Activated naive CD8-positive, alpha-beta T cell (primary cell): ENCODE results near the gene AGRN.
"Not testable (repeated sequence)": the region's sequence is repeated elsewhere in the genome, so short reads cannot be mapped to it uniquely, and the experiment has no call there.

Experiments
- H3K27ac Mint-ChIP-seq: one replicate; pipeline ENCODE4 v1.8.0; 2021; ENCODE audit warnings: mixed read lengths
- H3K27me3 Mint-ChIP-seq: one replicate; pipeline ENCODE4 v1.8.0; 2021; ENCODE audit warnings: mixed read lengths
- H3K36me3 Mint-ChIP-seq: one replicate; pipeline ENCODE4 v1.8.0; 2021; ENCODE audit warnings: mixed read lengths
- H3K4me1 Mint-ChIP-seq: one replicate; pipeline ENCODE4 v1.8.0; 2021; ENCODE audit warnings: low read depth, mixed read lengths
- H3K4me3 Mint-ChIP-seq: one replicate; pipeline ENCODE4 v1.8.0; 2021; ENCODE audit warnings: mild to moderate bottlenecking, mixed read lengths
- H3K9me3 Mint-ChIP-seq: one replicate; pipeline ENCODE4 v1.8.0; 2021; ENCODE audit warnings: low read depth, mixed read lengths

Gene AGRN

GRCh38 chr1:1093610-1093943, 73.7 kb downstream of the AGRN start:
- peaks cover 2% of the 10 kb centered on the region for H3K36me3 Mint-ChIP-seq
- H3K9me3 Mint-ChIP-seq: no peaks in the 10 kb centered on the region
- H3K4me3 Mint-ChIP-seq: no peak overlapping the region
- H3K27me3 Mint-ChIP-seq: no peaks in the 10 kb centered on the region
- no peaks in the 10 kb centered on the region for H3K4me1 Mint-ChIP-seq
- no peak overlapping the region for H3K27ac Mint-ChIP-seq

DNA sequence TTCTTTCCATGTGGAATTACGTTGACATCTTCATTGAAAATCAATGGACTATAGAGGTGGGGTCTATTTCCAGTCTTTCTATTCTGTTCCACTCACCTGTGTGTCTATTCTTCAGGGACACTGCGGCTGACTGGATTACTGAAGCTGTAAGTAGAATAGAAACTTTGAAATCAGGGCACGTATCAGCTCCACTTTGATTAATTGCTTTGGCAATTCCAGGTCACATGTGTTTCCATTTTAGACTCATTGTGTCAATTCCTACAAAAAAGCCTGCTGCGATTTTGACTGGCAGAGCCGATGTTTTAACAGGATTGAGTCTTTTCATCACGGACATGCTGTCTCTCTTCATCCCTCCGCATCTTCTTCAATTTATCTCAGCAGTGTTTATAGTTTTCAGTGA, 75.1 kb downstream of the AGRN start:
- Mint-ChIP-seq H3K9me3 (peaks cover 10% of the 10 kb centered on the region), H3K27ac (no peak overlapping the region), H3K27me3 (peaks cover 2% of the 10 kb centered on the region), H3K4me1 (peaks cover 10% of the 10 kb centered on the region), H3K4me3 (no peak overlapping the region), H3K36me3 (peaks cover 5% of the 10 kb centered on the region)

- H3K27ac Mint-ChIP-seq: not testable (repeated sequence)
Observed at GRCh38 chr1:1096136-1096535, 76.2 kb downstream of the AGRN start.

DNA sequence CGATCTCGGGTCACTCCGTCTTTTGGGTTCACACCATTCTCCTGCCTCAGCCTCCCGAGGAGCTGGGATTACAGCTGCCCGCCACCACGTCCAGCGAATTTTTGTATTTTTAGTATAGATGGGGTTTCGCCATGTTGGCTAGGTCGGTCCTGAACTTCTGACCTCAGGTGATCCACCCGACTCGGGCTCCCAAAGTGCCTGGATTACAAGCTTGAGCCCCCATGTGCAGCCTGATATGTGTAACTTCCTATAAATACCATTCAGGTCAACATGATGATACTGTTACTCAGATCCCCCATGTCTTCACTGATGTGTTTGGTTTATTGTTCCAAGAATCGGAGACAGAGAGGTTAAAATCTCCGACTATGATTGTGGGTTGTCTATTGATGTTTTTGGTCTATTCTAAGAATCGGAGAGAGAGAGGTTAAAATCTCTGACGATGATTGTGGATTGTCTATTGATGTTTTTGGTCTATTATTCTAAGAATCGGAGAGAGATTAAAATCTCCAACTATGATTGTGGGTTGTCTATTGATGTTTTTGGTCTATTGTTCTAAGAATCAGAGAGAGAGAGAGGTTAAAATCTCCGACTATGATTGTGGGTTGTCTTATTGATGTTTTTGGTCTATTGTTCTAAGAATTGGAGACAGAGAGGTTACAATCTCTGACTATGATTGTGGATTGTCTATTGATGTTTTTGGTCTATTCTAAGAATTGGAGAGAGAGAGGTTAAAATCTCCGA, 78.9 kb downstream of the AGRN start:
- H3K36me3 Mint-ChIP-seq: peaks cover 13% of the 10 kb centered on the region
- H3K27ac Mint-ChIP-seq: peak overlapping the region; percentile 10
- H3K9me3 Mint-ChIP-seq: peaks cover 15% of the 10 kb centered on the region
- H3K4me3 Mint-ChIP-seq: peak overlapping the region; percentile 31
- peaks cover 23% of the 10 kb centered on the region for H3K4me1 Mint-ChIP-seq
- H3K27me3 Mint-ChIP-seq: peaks cover 2% of the 10 kb centered on the region

More at GRCh38 chr1:1096136-1096535, 76.2 kb downstream of the AGRN start:
- not testable (repeated sequence) for H3K36me3 Mint-ChIP-seq, H3K4me3 Mint-ChIP-seq, H3K27me3 Mint-ChIP-seq, H3K4me1 Mint-ChIP-seq
- H3K9me3 Mint-ChIP-seq: peaks cover 15% of the 10 kb centered on the region

- Mint-ChIP-seq H3K27me3 (peaks cover 2% of the 10 kb centered on the region), H3K4me1 (peaks cover 31% of the 10 kb centered on the region), H3K4me3 (peak overlapping the region; percentile 31), H3K27ac (peak overlapping the region; percentile 10), H3K9me3 (peaks cover 15% of the 10 kb centered on the region), H3K36me3 (peaks cover 13% of the 10 kb centered on the region)
Observed at GRCh38 chr1:1099506-1100183, 79.7 kb downstream of the AGRN start.

GRCh38 chr1:1100296-1100695, 80.4 kb downstream of the AGRN start:
- peaks cover 36% of the 10 kb centered on the region for H3K4me1 Mint-ChIP-seq
- H3K36me3 Mint-ChIP-seq: peaks cover 13% of the 10 kb centered on the region
- no peak overlapping the region for H3K27ac Mint-ChIP-seq
- H3K27me3 Mint-ChIP-seq: peaks cover 2% of the 10 kb centered on the region
- H3K4me3 Mint-ChIP-seq: no peak overlapping the region
- H3K9me3 Mint-ChIP-seq: peaks cover 15% of the 10 kb centered on the region

DNA sequence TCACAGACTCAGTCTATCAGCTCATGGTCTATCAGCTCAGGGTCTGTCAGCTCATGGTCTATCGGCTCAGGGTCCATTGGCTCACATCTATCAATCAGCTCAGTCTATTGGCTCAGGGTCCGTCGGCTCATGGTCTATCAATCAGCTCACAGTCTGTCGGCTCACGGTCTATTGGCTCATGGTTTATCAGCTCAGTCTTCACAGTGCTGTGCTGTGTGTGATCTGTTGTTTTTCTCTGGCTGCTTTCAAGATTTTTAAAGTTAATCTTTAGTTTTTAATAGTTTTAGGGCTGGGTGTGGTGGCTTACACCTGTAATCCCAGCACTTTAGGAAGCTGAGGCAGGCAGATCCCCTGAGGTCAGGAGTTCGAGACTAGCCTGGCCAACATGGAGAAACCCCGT, 81.6 kb downstream of the AGRN start:
- H3K4me1 Mint-ChIP-seq: peaks cover 36% of the 10 kb centered on the region
- no peak overlapping the region for H3K27ac Mint-ChIP-seq
- no peak overlapping the region for H3K4me3 Mint-ChIP-seq
- peaks cover 15% of the 10 kb centered on the region for H3K9me3 Mint-ChIP-seq
- H3K27me3 Mint-ChIP-seq: peaks cover 2% of the 10 kb centered on the region
- peaks cover 13% of the 10 kb centered on the region for H3K36me3 Mint-ChIP-seq

DNA sequence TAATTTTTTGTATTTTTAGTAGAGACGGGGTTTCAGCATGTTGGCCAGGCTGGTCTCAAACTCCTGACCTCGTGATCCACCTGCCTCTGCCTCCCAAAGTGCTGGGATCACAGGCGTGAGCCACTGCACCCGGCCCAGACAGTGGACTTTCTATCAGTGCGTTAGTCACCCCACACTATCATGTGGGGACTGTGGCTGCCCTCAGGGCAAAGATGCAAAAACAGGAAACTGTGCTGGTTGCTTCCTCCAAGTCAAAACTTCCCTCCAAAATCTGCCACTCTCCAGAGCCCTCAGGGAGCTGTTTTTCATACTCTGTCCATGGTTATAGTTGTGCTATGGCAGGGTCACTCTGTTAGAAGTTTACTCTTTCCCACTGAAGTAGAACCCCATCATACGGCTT, 84.2 kb downstream of the AGRN start:
- Mint-ChIP-seq H3K9me3 (peaks cover 11% of the 10 kb centered on the region), H3K4me1 (peaks cover 32% of the 10 kb centered on the region), H3K27ac (peak overlapping the region; percentile 66), H3K36me3 (peaks cover 13% of the 10 kb centered on the region), H3K4me3 (peak overlapping the region; percentile 35)
- not testable (repeated sequence) for H3K27me3 Mint-ChIP-seq
